SK-N-SH treated with all-trans-retinoic acid at 6 μM for 48 hours (cell line): ENCODE measurements around the gene ANKUB1.

Experiments
- ESRRG ChIP-seq: fragments of 250-450 bp; sonication (Bioruptor Pico); IDR thresholded peaks from 2 replicates; pipeline ENCODE4 v1.6.1; 2021; ENCODE audit warnings: mild to moderate bottlenecking
- ZC3H10 ChIP-seq: fragments of 250-450 bp; sonication (Bioruptor Pico); IDR thresholded peaks from 2 replicates; pipeline ENCODE4 v1.5.1; 2021; ENCODE audit warnings: mild to moderate bottlenecking, moderate library complexity

- no peak for TF ChIP-seq ZC3H10 (CRISPR knock-in tag)
- no peak for TF ChIP-seq ESRRG
Measured at GRCh38 chr3:149830902-149831301, 38.5 kb upstream of the ANKUB1 start.
